Measurements from ENCODE around the gene COLGALT1. TPM values are rescaled to one million over a fixed set of nuclear protein-coding genes. Genes with fewer than 3 reads are reported as not detected.

The COLGALT1 gene
- total and polyA plus RNA-seq, 9 of the 15 experiments (the other 6 are each of a cell fraction or from before 2014, with no cell fraction given): 4.9 to 119 (median 82.6) TPM

DNA sequence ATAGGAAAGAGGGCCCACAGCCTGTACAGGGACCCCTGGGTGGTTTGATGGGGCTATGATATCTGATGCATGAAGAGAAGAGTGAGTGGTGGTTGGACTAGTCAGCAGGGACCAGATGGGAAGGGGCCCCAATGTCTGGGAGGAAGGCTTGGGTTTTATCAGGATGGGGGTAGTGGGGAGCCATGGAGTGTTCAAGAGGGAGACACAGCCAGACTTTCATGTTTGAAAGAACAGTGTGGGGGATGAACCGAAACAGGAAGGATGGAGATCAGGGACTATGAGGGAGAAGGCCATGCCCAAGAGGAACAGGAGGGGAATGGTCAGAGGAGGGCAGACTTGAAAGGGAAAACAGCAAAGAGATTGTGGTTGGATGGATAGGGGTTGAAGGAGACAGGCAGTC is 69.6 kb downstream of the COLGALT1 start:
- intact Hi-C loops (cut with micrococcal nuclease) (no loop called here), in situ Hi-C loops (cut with MboI) (no loop called here)
- H3K4me2 ChIP-seq (ENCODE audit: insufficient read depth, low read length): no peak overlapping the region
- peaks cover 8% of the 10 kb centered on the region; the same call in 1 of the 2 replicates for H3K9me3 ChIP-seq (replicated peaks; ENCODE audit: control insufficient read depth, insufficient read depth, low read depth, low read length)
- H3K4me1 ChIP-seq (replicated peaks in 1 of 2; ENCODE audit: control insufficient read depth in 2 of 2, insufficient read depth in 2 of 2, low read length in 2 of 2): peaks cover 0 to 6% of the 10 kb centered on the region in 2 experiments; a peak in 1 of 5 replicates
- TF ChIP-seq RBM25 (IDR thresholded peaks at IDR 0.05; ENCODE audit: low read depth, low read length, severe bottlenecking) (peak; percentile 26), FOXM1 (IDR thresholded peaks at IDR 0.05; ENCODE audit: low read depth) (no peak), FOXM1 (CRISPR knock-in tag; IDR thresholded peaks at IDR 0.05; ENCODE audit: low read depth) (no peak), ZFP36 (IDR thresholded peaks at IDR 0.05; ENCODE audit: low read depth, low read length, partially characterized antibody) (peak; percentile 56), BCOR (IDR thresholded peaks at IDR 0.05) (peak; percentile 76), KDM1A (IDR thresholded peaks at IDR 0.05) (peak in 1 of 2 experiments; percentile 41; a peak in 1 of 4 replicates)
- no peak overlapping the region for H3K9ac ChIP-seq (ENCODE audit: insufficient read depth in 1 of 2, low read depth in 2 of 2, low read length in 2 of 2)
- H3K36me3 ChIP-seq (ENCODE audit: control insufficient read depth, insufficient read depth, low read length): no peaks in the 10 kb centered on the region
- no peaks in the 10 kb centered on the region; the same call in 1 of the 2 replicates for H4K20me1 ChIP-seq (replicated peaks; ENCODE audit: control insufficient read depth, insufficient read depth, low read length)
- no peak for ATAC-seq
- H3K4me3 ChIP-seq: no peak overlapping the region
- no TSS peak for BruUV-seq (replicated peaks)
- H2AFZ ChIP-seq (ENCODE audit: low read depth, low read length): no peak overlapping the region
- no peaks in the 10 kb centered on the region for H3K79me2 ChIP-seq (ENCODE audit: control insufficient read depth, insufficient read depth, low read length)
- no peak overlapping the region for H3K27ac ChIP-seq (ENCODE audit: extremely low read depth, low read depth, low read length)
- FAIRE-seq: no peak
- no peaks in the 10 kb centered on the region for H3K9me1 ChIP-seq (ENCODE audit: control insufficient read depth, insufficient read depth, low read length)
- CTCF ChIA-PET (ENCODE audit: low intra/inter-chr PET ratio): no interaction called here
- POLR2A ChIA-PET: no interaction called here
- no peak for DNase-seq (ENCODE audit: extremely low read depth in 1 of 4, low spot score in 3 of 4)
- peaks cover 3 to 17% of the 10 kb centered on the region in 2 experiments; a peak in 3 of 5 replicates for H3K27me3 ChIP-seq (ENCODE audit: control insufficient read depth in 2 of 2, insufficient read depth in 2 of 2, low read length in 2 of 2)
- 0% methylated on average over 1 of the region's 1 CpG for WGBS (ENCODE audit: insufficient coverage, low coverage, missing lambda C conversion rate)

DNA sequence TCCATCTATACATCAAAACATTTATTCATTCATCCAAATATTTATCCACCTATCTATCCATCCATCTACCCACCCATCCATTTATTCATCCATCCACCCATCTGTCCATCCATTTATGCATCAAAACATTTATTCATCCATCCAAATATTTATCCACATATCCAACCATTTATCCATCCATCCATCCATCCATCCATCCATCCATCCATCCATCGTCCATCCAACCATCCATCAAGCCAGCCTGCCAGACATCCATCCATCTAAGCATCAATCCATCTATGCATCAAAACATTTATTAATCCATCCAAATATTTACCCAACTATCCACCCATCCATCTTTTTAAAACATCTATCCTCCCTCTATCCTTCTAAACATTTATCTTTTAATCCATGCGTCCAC is 70.5 kb downstream of the COLGALT1 start:
- in situ Hi-C loops (cut with MboI): no loop called here
- Histone ChIP-seq H3K4me2 (ENCODE audit: insufficient read depth, low read length) (no peak overlapping the region), H2AFZ (ENCODE audit: low read depth, low read length) (no peak overlapping the region), H4K20me1 (replicated peaks; ENCODE audit: control insufficient read depth, insufficient read depth, low read length) (no peaks in the 10 kb centered on the region; the same call in 1 of the 2 replicates), H3K9ac (ENCODE audit: insufficient read depth in 1 of 2, low read depth in 2 of 2, low read length in 2 of 2) (no peak overlapping the region), H3K9me1 (ENCODE audit: control insufficient read depth, insufficient read depth, low read length) (no peaks in the 10 kb centered on the region), H3K79me2 (ENCODE audit: control insufficient read depth, insufficient read depth, low read length) (no peaks in the 10 kb centered on the region), H3K4me1 (replicated peaks in 1 of 2; ENCODE audit: control insufficient read depth in 2 of 2, insufficient read depth in 2 of 2, low read length in 2 of 2) (peaks cover 0 to 6% of the 10 kb centered on the region in 2 experiments; a peak in 1 of 5 replicates), H3K36me3 (ENCODE audit: control insufficient read depth, insufficient read depth, low read length) (no peaks in the 10 kb centered on the region), H3K4me3 (no peak overlapping the region), H3K27ac (ENCODE audit: extremely low read depth, low read depth, low read length) (no peak overlapping the region), H3K27me3 (ENCODE audit: control insufficient read depth in 2 of 2, insufficient read depth in 2 of 2, low read length in 2 of 2) (peaks cover 3 to 21% of the 10 kb centered on the region in 2 experiments; a peak in 3 of 5 replicates), H3K9me3 (replicated peaks; ENCODE audit: control insufficient read depth, insufficient read depth, low read depth, low read length) (peaks cover 8% of the 10 kb centered on the region; the same call in 1 of the 2 replicates)
- DNase-seq (ENCODE audit: extremely low read depth in 1 of 4, low spot score in 3 of 4) (no peak), ATAC-seq (no peak), FAIRE-seq (no peak)
- ChIA-PET POLR2A (no interaction called here), CTCF (ENCODE audit: low intra/inter-chr PET ratio) (no interaction called here)
- BruUV-seq (replicated peaks): no TSS peak
- WGBS (ENCODE audit: insufficient coverage, low coverage, missing lambda C conversion rate): 0% methylated on average over 2 of the region's 2 CpGs
- intact Hi-C loops (cut with micrococcal nuclease): no loop called here
- no peak for TF ChIP-seq ZC3H4 (CRISPR knock-in tag; IDR thresholded peaks at IDR 0.05; ENCODE audit: borderline replicate concordance)
- TF ChIP-seq NRF1 (conservative IDR thresholded peaks at IDR 0.05 in 1 of 2, IDR thresholded peaks at IDR 0.05 in 1 of 2): no peak
- TF ChIP-seq NR2C1 (IDR thresholded peaks at IDR 0.05): no peak
- TF ChIP-seq NR2C1 (tag; IDR thresholded peaks at IDR 0.05): no peak

All from K562 (cell line).